Stimulated activated CD4-positive, alpha-beta T cell treated with anti-CD3 and anti-CD28 coated beads, TNF-alpha, amount 100 ng/mL, for 24 hours (primary cell): ENCODE results near the gene NEO1.
A peak's percentile ranks its signal among the peaks of the same experiment; 100 is the strongest.
"Not testable (repeated sequence)": the region's sequence is repeated elsewhere in the genome, so short reads cannot be mapped to it uniquely, and the experiment has no call there.

Experiments
- DNase-seq, 3 experiments: peaks; one replicate each; pipeline ENCODE4 v3.0.0-alpha.2; 2020; ENCODE audit warnings: low read depth in 3 of 3

NEO1 gene

GRCh38 chr15:73258271-73259108 lies 206.2 kb downstream of the NEO1 start:
- no peak for DNase-seq

- DNase-seq = no peak
These were observed 212.6 kb downstream of the NEO1 start for GRCh38 chr15:73264881-73265280.

DNA sequence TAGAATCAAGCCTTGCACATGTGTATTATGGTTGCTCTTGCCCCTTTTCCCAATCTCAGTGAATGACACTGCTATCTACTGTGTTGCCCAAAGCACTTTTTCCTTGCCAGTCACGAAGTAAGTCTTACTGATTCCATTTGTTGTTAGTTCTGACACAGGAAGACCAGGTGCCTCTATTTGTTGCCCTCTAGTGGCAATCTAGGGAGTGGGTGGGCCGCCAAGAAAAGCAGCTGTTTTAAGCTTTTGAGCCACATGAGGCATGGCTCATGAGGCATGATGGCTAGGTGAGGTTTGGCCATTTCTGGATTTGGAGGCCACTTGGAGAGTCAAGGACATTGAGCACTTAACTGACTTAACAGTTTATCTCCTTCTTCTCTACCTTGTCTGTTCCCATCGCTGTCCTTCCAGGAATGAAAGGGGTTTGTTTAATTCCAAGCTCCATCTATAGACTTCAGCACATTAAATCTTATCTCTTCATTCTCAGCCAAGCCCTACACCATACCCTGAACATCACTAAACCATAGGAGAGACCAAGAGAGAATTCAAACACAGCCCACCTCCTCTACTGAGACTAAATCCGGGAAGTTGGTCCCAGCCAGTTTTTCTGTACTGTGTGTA lies 213.4 kb downstream of the NEO1 start:
- DNase-seq = peak; percentile 20 to 43 (median 32)

- DNase-seq = no peak
These were observed 216.2 kb downstream of the NEO1 start for GRCh38 chr15:73268457-73268856.

DNA sequence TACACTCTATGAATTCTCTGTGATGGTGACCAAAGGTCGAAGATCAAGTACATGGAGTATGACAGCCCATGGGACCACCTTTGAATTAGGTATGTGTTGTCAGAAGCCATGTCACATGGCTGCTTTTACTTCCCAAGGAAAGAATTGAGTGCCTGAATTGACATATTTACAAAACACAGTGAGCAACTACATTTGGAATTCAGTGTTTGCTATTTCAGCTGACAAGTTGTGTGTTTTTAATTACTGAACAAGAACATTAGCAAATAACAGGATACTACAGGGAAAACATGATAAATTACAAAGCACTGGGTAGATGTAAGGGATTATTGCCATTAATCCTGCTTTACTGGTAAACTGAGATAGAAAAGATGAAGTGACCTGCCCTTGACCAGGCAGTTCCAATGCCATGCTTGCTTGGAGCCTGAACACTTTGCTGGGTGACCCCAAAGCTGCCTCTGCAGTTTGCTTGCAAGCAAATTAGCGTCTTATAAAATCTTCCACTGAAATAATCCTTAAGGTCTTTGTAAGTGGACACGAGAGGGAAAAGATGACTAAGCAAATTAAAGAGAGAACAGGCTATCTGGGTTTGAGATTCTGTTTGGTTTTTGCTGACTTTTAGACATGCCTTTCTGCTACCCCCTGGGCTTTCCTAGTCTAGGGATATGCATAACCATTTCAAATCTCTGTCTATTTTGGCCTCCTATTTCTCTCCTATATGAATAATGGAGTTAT lies 218.3 kb downstream of the NEO1 start:
- DNase-seq = no peak

DNA sequence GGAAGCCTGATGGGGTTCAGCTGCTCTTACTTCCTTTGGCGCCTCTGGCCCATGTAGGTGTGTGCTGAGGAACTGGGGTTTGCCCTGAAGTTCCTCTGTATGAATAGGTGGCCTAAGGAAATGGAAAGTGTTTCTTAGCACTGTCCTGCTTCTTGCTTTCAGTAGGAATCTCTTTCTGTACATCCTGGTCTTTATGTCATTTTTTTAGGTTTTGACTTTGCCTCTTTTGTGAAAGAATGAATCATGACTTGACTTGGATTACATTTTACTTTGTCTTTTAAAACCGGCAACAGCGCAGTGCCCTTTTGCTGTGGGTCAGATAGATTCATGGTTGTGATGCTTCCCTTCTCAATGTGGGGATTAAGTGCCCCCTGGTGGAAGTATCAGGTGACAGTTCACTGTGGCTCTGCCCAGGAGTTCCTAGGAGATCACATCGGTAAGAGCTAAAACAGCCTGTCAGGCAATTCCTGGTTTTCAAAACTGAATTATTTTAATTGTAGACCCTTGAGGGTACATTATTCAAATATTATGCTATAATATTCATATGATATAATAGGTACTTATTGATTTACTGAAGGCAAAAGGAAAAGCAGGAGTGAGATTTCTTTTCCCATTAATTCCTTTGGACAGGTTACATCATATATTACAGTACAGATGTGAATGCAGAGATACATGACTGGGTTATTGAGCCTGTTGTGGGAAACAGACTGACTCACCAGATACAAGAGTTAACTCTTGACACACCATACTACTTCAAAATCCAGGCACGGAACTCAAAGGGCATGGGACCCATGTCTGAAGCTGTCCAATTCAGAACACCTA lies 221.1 kb downstream of the NEO1 start:
- DNase-seq = peak; percentile 17 to 27 (median 20)

GRCh38 chr15:73275862-73276261 lies 223.6 kb downstream of the NEO1 start:
- DNase-seq = no peak

DNA sequence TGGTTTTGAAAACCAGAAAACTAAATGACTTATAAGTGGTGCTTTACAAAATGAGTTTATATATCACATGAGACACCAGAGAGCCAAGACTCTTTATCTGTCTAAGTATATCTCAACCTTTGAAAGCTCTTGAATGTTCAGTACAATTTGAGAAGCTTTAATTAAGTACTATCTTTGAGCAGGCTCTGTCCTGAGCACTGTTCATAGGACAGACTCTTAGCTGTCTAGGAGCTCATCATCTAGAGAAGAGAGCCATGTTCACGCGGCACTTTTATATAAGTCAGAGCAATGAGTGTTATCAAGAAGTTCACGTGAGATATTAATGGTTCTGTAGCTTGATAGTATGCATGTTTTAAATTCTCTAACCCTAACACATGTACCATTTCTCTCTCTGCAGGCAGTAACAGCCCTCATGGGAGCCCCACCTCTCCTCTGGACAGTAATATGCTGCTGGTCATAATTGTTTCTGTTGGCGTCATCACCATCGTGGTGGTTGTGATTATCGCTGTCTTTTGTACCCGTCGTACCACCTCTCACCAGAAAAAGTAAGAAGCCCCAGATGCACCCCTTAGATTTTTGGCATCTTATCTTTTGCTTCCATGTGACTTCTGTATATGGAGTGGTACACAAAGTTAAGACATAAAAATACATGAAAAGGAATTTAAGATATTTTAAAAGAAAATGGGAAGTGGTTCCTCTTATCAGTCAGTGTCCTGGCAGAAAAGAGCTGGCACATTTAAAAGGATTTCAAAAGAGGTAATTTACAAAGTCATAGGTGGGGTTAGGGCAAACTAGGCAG lies 230.5 kb downstream of the NEO1 start:
- no peak for DNase-seq

- DNase-seq = no peak
These were observed 231.2 kb downstream of the NEO1 start for GRCh38 chr15:73283366-73283962.

DNA sequence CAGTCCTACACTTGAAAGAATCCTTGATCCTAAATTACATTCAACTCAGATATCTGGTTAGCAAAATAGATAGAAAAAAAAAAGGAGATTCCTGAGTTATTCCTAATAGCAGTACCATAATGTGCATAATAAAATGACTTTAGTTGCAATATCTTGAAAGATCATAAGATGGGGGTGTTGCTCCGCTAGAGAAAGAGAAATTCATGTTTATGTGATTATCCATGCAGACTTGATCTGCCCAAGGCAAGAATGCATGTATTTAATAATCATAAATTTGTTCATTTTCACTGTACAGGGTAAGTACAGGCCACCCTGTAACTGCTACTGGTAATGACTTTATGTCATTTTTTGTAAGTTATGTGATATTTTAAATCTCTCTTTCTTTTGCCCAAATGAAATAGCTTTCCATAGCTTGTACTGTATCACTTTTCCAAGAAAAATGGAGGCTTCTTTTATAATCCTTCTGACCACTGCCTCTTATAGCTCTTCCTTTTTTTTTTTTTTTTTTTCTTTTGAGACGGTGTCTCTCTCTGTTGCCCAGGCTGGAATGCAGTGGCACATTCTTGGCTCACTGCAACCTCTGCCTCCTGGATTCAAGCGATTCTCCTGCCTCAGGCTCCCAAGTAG lies 231.9 kb downstream of the NEO1 start:
- DNase-seq = no peak

GRCh38 chr15:73286311-73286710 lies 234.0 kb downstream of the NEO1 start:
- no peak for DNase-seq

GRCh38 chr15:73287019-73287418 lies 234.8 kb downstream of the NEO1 start:
- no peak for DNase-seq

GRCh38 chr15:73291441-73291840 lies 239.2 kb downstream of the NEO1 start:
- DNase-seq = no peak

DNA sequence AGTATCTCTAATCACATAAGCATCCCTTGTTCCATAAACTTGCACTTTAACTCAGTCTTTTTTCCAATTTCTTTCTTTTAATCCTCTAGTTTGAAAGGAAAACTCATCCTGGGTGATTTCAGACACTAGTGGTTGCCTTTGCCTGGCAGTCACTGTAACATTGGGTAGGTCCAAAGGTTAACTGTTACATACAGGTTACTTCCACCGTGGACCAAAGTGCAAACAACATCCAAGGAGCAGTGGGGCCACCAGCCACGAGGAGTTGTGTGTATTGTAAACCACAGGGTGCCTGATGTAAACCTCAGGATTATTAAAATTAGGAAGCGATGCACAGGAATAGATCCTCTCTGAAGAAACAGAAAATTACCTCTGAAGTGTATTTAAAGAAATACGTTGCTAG lies 241.5 kb downstream of the NEO1 start:
- DNase-seq = no peak

- no peak for DNase-seq
These were observed 243.5 kb downstream of the NEO1 start for GRCh38 chr15:73295630-73296286.

- DNase-seq = no peak
These were observed 244.5 kb downstream of the NEO1 start for GRCh38 chr15:73296609-73297353.

- DNase-seq = no peak
These were observed 246.4 kb downstream of the NEO1 start for GRCh38 chr15:73298522-73299245.

- not testable (repeated sequence) for DNase-seq
These were observed 248.0 kb downstream of the NEO1 start for GRCh38 chr15:73300286-73300685.
